A673 (cell line): ENCODE measurements around the gene PTPN23. TPM values are rescaled to one million over a fixed set of nuclear protein-coding genes. Genes with fewer than 3 reads are reported as not detected.
"Not testable (repeated sequence)": the region's sequence is repeated elsewhere in the genome, so short reads cannot be mapped to it uniquely, and the experiment has no call there.

Source experiments
- BruUV-seq: library from RNA; stranded (reverse); fragments of 400-500 nt; replicated peaks from 2 replicates; lab custom pipeline; 2021; lab: Mats Ljungman, UMichigan
- CTCF ChIA-PET: fragments of 300-600 bp; sonication (Branson Sonifier 250); formaldehyde crosslinking; loops from one replicate; lab custom pipeline; 2022; ENCODE audit warnings: antibody characterized with exemption; lab: Charles Lee
- POLR2A ChIA-PET: fragments of 300-600 bp; sonication (Branson Sonifier 250); formaldehyde crosslinking; loops from one replicate; lab custom pipeline; 2022; ENCODE audit warnings: antibody characterized with exemption; ENCODE audit not compliant: low non-redundant PET; lab: Charles Lee
- DNase-seq: peaks from one replicate; pipeline ENCODE4 v3.0.0-alpha.2; 2015; ENCODE audit warnings: low spot score
- H3K27ac ChIP-seq: fragments of 200-600 bp; sonication (generic); 2 replicates; pipeline ENCODE4 v1.5.1; 2016; ENCODE audit warnings: mixed run types, low read depth, mild to moderate bottlenecking, mixed read lengths, antibody characterized with exemption, low read length; ENCODE audit not compliant: poor library complexity, severe bottlenecking
- H3K27me3 ChIP-seq: fragments of 200-600 bp; sonication (generic); replicated peaks from 2 replicates; pipeline ENCODE4 v1.6.1; 2017; ENCODE audit warnings: mixed run types, low read depth, mild to moderate bottlenecking, mixed read lengths, antibody characterized with exemption, low read length; ENCODE audit not compliant: insufficient read depth, poor library complexity
- H3K36me3 ChIP-seq: fragments of 200-600 bp; sonication (generic); 2 replicates; pipeline ENCODE4 v1.6.1; 2016; ENCODE audit warnings: mixed run types, mild to moderate bottlenecking, mixed read lengths, antibody characterized with exemption, low read length; ENCODE audit not compliant: insufficient read depth, poor library complexity, severe bottlenecking
- H3K4me1 ChIP-seq: fragments of 200-600 bp; sonication (generic); 2 replicates; pipeline ENCODE4 v1.6.1; 2017; ENCODE audit warnings: mixed run types, mild to moderate bottlenecking, mixed read lengths, antibody characterized with exemption, low read length; ENCODE audit not compliant: insufficient read depth, poor library complexity, severe bottlenecking
- H3K4me3 ChIP-seq: fragments of 200-600 bp; sonication (generic); 2 replicates; pipeline ENCODE4 v1.5.1; 2016; ENCODE audit warnings: low read depth, mixed run types, mild to moderate bottlenecking, mixed read lengths, low read length; ENCODE audit not compliant: poor library complexity, severe bottlenecking
- H3K9me3 ChIP-seq: fragments of 200-600 bp; sonication (generic); 2 replicates; pipeline ENCODE4 v1.6.1; 2016; ENCODE audit warnings: mixed run types, low read depth, mild to moderate bottlenecking, mixed read lengths, antibody characterized with exemption, low read length; ENCODE audit not compliant: poor library complexity, severe bottlenecking
- CTCF ChIP-seq: fragments of 300-800, 200-600 bp; sonication (generic); conservative IDR thresholded peaks from 2 replicates; pipeline ENCODE4 v1.5.1; 2017; ENCODE audit warnings: low read depth, mild to moderate bottlenecking, antibody characterized with exemption, low read length, moderate library complexity, mixed read lengths
- EZH2 ChIP-seq: fragments of 200-600 bp; sonication (generic); IDR thresholded peaks from 2 replicates; pipeline ENCODE4 v1.6.1; 2017; ENCODE audit warnings: borderline replicate concordance, low read depth, mild to moderate bottlenecking, mixed read lengths, antibody characterized with exemption, low read length; ENCODE audit not compliant: poor library complexity, severe bottlenecking
- intact Hi-C: fragments of 100-400 bp; cut with micrococcal nuclease; formaldehyde crosslinking; loops from one replicate; pipeline ENCODE4 v1.10.0; 2022; ENCODE audit not compliant: unreplicated experiment
- total RNA-seq: library from RNA; stranded (reverse); gene quantifications from 2 replicates; pipeline ENCODE4 v1.2.3, GENCODE V29; 2021

PTPN23 gene
- total RNA-seq, 1 experiment from 2014 or later = 24.0 TPM

DNA sequence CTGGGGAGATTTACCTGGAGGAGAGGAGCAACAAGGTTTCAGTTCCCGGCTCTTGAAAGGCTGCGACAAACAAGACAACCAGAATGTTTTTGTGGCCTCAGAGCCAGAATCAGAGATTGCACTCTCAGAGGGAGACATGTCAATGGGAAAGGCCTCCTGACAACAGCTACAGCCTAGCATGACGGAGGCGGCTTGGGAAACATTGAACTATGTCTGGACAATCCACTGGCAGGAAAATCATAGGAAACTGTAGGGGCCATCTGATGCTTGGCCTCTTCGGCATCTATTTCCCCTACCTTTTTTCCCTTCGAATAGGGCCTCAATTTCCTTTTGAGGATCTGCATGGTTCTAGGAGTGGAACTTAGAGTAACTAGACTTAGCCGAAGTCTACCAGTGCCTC, 13.2 kb upstream of the PTPN23 start:
- ChIA-PET POLR2A (no interaction called here), CTCF (no interaction called here)
- Histone ChIP-seq H3K36me3 (no peaks in the 10 kb centered on the region), H3K27ac (no peak overlapping the region), H3K4me3 (no peak overlapping the region), H3K27me3 (no peaks in the 10 kb centered on the region), H3K9me3 (no peaks in the 10 kb centered on the region), H3K4me1 (no peaks in the 10 kb centered on the region)
- intact Hi-C loops = no loop called here
- TF ChIP-seq CTCF (no peak), EZH2 (no peak)
- no TSS peak for BruUV-seq
- no peak for DNase-seq

- DNase-seq, H3K4me3 ChIP-seq, H3K9me3 ChIP-seq, H3K27ac ChIP-seq, POLR2A ChIA-PET, H3K4me1 ChIP-seq, CTCF ChIA-PET, intact Hi-C loops, BruUV-seq, H3K27me3 ChIP-seq, H3K36me3 ChIP-seq: not testable (repeated sequence)
These were observed 10.8 kb upstream of the PTPN23 start for GRCh38 chr3:47370020-47370419.

DNA sequence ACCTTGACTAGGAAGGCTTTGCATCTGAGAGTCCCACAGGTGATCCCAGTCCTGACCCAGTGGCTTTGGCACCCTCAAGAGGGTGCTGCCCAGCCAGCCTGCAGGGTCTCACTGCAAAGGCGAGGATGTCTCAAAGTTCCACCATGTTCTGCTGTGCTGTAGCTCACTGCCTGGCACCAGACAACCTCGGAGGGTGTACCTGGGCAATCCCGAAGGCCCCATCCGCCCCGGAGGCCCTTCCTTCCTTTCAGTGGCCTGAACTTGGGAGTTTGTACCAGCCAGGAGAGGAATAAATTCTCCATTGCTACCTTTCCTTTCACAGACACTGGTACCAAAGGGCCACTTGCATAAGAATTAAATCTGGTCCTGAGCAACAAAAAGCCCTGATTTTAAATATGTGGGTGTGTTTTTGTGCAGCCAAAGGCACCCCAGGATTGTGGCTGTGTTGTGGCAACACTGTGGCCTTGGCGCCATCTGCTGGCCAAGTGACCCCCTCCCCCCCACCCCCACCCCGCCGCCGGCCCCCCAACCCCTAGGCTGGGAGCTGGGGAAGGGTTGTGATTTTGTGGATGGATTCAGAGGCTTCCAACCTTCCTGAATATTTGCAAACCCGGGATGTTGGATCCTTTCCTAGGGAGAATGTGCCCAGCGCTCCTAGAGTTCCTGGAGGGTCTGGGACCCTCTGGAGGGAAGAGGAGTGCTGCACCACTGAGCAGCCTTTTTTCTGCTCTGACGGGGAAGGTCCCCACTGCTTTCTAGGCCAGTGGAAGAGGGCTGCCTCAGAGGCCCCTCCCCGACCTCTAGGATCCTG, 9.7 kb upstream of the PTPN23 start:
- TF ChIP-seq CTCF = no peak
- DNase-seq = no peak
- Histone ChIP-seq H3K9me3 (no peaks in the 10 kb centered on the region), H3K4me1 (no peaks in the 10 kb centered on the region), H3K36me3 (no peaks in the 10 kb centered on the region), H3K27me3 (no peaks in the 10 kb centered on the region), H3K4me3 (no peak overlapping the region), H3K27ac (no peak overlapping the region)
- POLR2A ChIA-PET = no interaction called here
- BruUV-seq = no TSS peak
- CTCF ChIA-PET = interaction anchor here (0.6 kb wide), 3 partner anchors 8 to 617 kb away, joined by 4 read pairs; no protein-coding TSS in a partner anchor
- intact Hi-C loops = no loop called here

DNA sequence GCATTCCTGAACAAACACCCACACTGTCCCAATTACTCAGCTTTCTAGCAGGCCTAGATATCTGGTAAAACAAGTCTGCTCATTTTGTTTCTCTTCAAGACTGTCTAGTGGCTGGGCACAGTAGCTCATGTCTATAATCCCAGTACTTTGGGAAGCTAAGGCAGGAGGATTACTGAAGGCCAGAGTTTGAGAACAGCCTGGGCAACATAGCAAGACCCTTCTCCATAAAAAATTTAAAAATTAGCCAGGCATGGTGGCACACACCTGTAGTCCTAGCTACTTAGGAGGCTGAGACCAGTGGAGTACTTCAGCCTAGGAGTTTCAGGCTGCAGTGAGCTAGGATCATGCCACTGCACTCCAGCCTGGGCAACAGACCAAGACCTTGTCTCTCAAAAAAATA, 6.2 kb upstream of the PTPN23 start:
- ChIA-PET POLR2A (no interaction called here), CTCF (no interaction called here)
- TF ChIP-seq EZH2 = no peak
- Histone ChIP-seq H3K27me3 (no peaks in the 10 kb centered on the region), H3K4me3 (no peak overlapping the region), H3K36me3 (no peaks in the 10 kb centered on the region), H3K27ac (no peak overlapping the region), H3K9me3 (no peaks in the 10 kb centered on the region), H3K4me1 (no peaks in the 10 kb centered on the region)
- no peak for DNase-seq
- no TSS peak for BruUV-seq
- intact Hi-C loops = no loop called here
